Astrocyte (in vitro differentiated cells and primary cell): ENCODE results near the gene PAF1. TPM values are rescaled to one million over a fixed set of nuclear protein-coding genes. Genes with fewer than 3 reads are reported as not detected.

Experiments
- DNase-seq: peaks from one replicate; pipeline ENCODE4 v3.0.0-alpha.2; 2010; ENCODE audit warnings: low read depth
- FAIRE-seq: peaks from 2 replicates; lab custom pipeline; 2011; peaks lifted over from hg19 to GRCh38; lab: Jason Lieb, UNC
- H2AFZ ChIP-seq: 2 replicates; pipeline ENCODE4 v1.6.0; 2012; ENCODE audit warnings: low read depth, low read length, inconsistent platforms
- H3K27ac ChIP-seq: 2 replicates; pipeline ENCODE4 v1.5.1; 2011; ENCODE audit warnings: low read depth, low read length, inconsistent platforms
- H3K27me3 ChIP-seq: 2 replicates; pipeline ENCODE4 v1.6.0; 2011; ENCODE audit warnings: low read length, inconsistent platforms; ENCODE audit not compliant: insufficient read depth
- H3K36me3 ChIP-seq: 2 replicates; pipeline ENCODE4 v1.5.1; 2011; ENCODE audit warnings: low read length, inconsistent platforms; ENCODE audit not compliant: insufficient read depth
- H3K4me1 ChIP-seq: 2 replicates; pipeline ENCODE4 v1.5.1; 2011; ENCODE audit warnings: low read length, inconsistent platforms; ENCODE audit not compliant: insufficient read depth
- H3K4me2 ChIP-seq: 2 replicates; pipeline ENCODE4 v1.6.0; 2012; ENCODE audit warnings: low read length, inconsistent platforms
- H3K4me3 ChIP-seq: 2 replicates; pipeline ENCODE4 v1.5.1; 2011; ENCODE audit warnings: low read depth, mild to moderate bottlenecking, low read length, inconsistent platforms; ENCODE audit not compliant: insufficient read depth
- H3K79me2 ChIP-seq: 2 replicates; pipeline ENCODE4 v1.6.0; 2012; ENCODE audit warnings: mild to moderate bottlenecking, low read length, inconsistent platforms; ENCODE audit not compliant: insufficient read depth
- H3K9ac ChIP-seq: 2 replicates; pipeline ENCODE4 v1.6.0; 2012; ENCODE audit warnings: mild to moderate bottlenecking, low read length, inconsistent platforms
- H3K9me3 ChIP-seq: 2 replicates; pipeline ENCODE4 v1.5.1; 2012; ENCODE audit warnings: low read depth, mild to moderate bottlenecking, low read length, inconsistent platforms; ENCODE audit not compliant: insufficient read depth
- H4K20me1 ChIP-seq: 2 replicates; pipeline ENCODE4 v1.6.0; 2012; ENCODE audit warnings: low read length, inconsistent platforms; ENCODE audit not compliant: insufficient read depth
- H3K27ac Mint-ChIP-seq: one replicate; pipeline ENCODE4 v1.8.0; 2021; ENCODE audit warnings: mild to moderate bottlenecking, mixed read lengths; ENCODE audit not compliant: unreplicated experiment
- H3K27me3 Mint-ChIP-seq: one replicate; pipeline ENCODE4 v1.8.0; 2021; ENCODE audit warnings: low read depth, mixed read lengths; ENCODE audit not compliant: unreplicated experiment
- H3K36me3 Mint-ChIP-seq: one replicate; pipeline ENCODE4 v1.8.0; 2021; ENCODE audit warnings: low read depth, mixed read lengths; ENCODE audit not compliant: unreplicated experiment
- H3K4me1 Mint-ChIP-seq: one replicate; pipeline ENCODE4 v1.8.0; 2021; ENCODE audit warnings: low read depth, mixed read lengths; ENCODE audit not compliant: unreplicated experiment
- H3K4me3 Mint-ChIP-seq: one replicate; pipeline ENCODE4 v1.8.0; 2021; ENCODE audit warnings: mild to moderate bottlenecking, moderate library complexity, mixed read lengths; ENCODE audit not compliant: unreplicated experiment
- H3K9me3 Mint-ChIP-seq: one replicate; pipeline ENCODE4 v1.8.0; 2021; ENCODE audit warnings: mild to moderate bottlenecking, mixed read lengths; ENCODE audit not compliant: unreplicated experiment
- EZH2 ChIP-seq: IDR thresholded peaks from 2 replicates; pipeline ENCODE4 v1.6.1; 2012; ENCODE audit warnings: mild to moderate bottlenecking, low read length, inconsistent platforms; ENCODE audit not compliant: insufficient read depth
- microRNA-seq: library from miRNA; unstranded; fragments of <30 nt; microRNA quantifications from one replicate; pipeline ENCODE4 v1.2.0, GENCODE V29; 2020
- total RNA-seq: library from RNA; stranded (reverse); gene quantifications from 2 replicates; pipeline ENCODE4 v1.2.1, GENCODE V29; 2021
- TF ChIP-seq, protein P1 (sequence below): IDR thresholded peaks from 2 replicates; pipeline ENCODE4 v1.5.1; 2011; ENCODE audit warnings: low read depth, mild to moderate bottlenecking, inconsistent platforms, low read length, moderate library complexity; ENCODE audit not compliant: insufficient read depth

The PAF1 gene
- total RNA-seq, 1 donor from 2014 or later, result 43.2 TPM

- Mint-ChIP-seq H3K9me3 (peaks cover 2% of the 10 kb centered on the region), H3K36me3 (no peaks in the 10 kb centered on the region), H3K27me3 (peaks cover 9% of the 10 kb centered on the region), H3K27ac (no peak overlapping the region), H3K4me1 (peaks cover 5% of the 10 kb centered on the region), H3K4me3 (no peak overlapping the region)
- H3K4me1 ChIP-seq, result peaks cover 5% of the 10 kb centered on the region
- no peaks in the 10 kb centered on the region for H3K27me3 ChIP-seq
- H3K9me3 ChIP-seq, result no peaks in the 10 kb centered on the region
- no peak overlapping the region for H3K4me2 ChIP-seq
- H3K79me2 ChIP-seq, result peaks cover 4% of the 10 kb centered on the region
- FAIRE-seq (no peak), DNase-seq (no peak)
- no peak for TF ChIP-seq EZH2
- TF ChIP-seq, protein P1, sequence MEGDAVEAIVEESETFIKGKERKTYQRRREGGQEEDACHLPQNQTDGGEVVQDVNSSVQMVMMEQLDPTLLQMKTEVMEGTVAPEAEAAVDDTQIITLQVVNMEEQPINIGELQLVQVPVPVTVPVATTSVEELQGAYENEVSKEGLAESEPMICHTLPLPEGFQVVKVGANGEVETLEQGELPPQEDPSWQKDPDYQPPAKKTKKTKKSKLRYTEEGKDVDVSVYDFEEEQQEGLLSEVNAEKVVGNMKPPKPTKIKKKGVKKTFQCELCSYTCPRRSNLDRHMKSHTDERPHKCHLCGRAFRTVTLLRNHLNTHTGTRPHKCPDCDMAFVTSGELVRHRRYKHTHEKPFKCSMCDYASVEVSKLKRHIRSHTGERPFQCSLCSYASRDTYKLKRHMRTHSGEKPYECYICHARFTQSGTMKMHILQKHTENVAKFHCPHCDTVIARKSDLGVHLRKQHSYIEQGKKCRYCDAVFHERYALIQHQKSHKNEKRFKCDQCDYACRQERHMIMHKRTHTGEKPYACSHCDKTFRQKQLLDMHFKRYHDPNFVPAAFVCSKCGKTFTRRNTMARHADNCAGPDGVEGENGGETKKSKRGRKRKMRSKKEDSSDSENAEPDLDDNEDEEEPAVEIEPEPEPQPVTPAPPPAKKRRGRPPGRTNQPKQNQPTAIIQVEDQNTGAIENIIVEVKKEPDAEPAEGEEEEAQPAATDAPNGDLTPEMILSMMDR, result no peak
- H2AFZ ChIP-seq, result no peak overlapping the region
- no peaks in the 10 kb centered on the region for H3K36me3 ChIP-seq
- H3K9ac ChIP-seq, result no peak overlapping the region
- H3K4me3 ChIP-seq, result no peak overlapping the region
- no peak overlapping the region for H3K27ac ChIP-seq
- H4K20me1 ChIP-seq, result no peaks in the 10 kb centered on the region
Measured at GRCh38 chr19:39336483-39336882, 54.4 kb downstream of the PAF1 start.

Small RNA genes lying within 50 kb of the gene (microRNA-seq; reads per million reads assigned to microRNA genes)
- gene MIR4530, result not detected

Other genes starting within 250 kb of the PAF1 start
- not detected in 2 replicates for gene NCCRP1, start 194.1 kb downstream of the PAF1 start, total RNA-seq
- not detected in 2 replicates for gene SYCN, start 186.8 kb downstream of the PAF1 start, total RNA-seq
- gene IFNL3, start 146.1 kb downstream of the PAF1 start, total RNA-seq, result not detected in 2 replicates
- not detected in 2 replicates for gene IFNL4, start 142.2 kb downstream of the PAF1 start, total RNA-seq
- gene IFNL2, start 122.7 kb downstream of the PAF1 start, total RNA-seq, result not detected in 2 replicates
- 0.52 and 1.3 TPM in 2 replicates for gene IFNL1, start 94.7 kb downstream of the PAF1 start, total RNA-seq
- 1.5 and 2.0 TPM in 2 replicates for gene LRFN1, start 70.2 kb downstream of the PAF1 start, total RNA-seq
- gene GMFG, start 55.1 kb downstream of the PAF1 start, total RNA-seq, result 0.79 and 1.1 TPM in 2 replicates
- gene SAMD4B, start 48.7 kb downstream of the PAF1 start, total RNA-seq, result 95.0 and 98.6 TPM in 2 replicates
- gene MED29, start 272 bp upstream of the PAF1 start, total RNA-seq, result 27.0 and 29.9 TPM in 2 replicates
- gene ZFP36, start 15.7 kb upstream of the PAF1 start, total RNA-seq, result 21.6 and 28.0 TPM in 2 replicates
- gene PLEKHG2, start 21.6 kb upstream of the PAF1 start, total RNA-seq, result 101 and 102 TPM in 2 replicates
- gene RPS16, start 44.8 kb upstream of the PAF1 start, total RNA-seq, result 1,194 and 1,329 TPM in 2 replicates
- 163 and 171 TPM in 2 replicates for gene SUPT5H, start 54.5 kb upstream of the PAF1 start, total RNA-seq
- gene TIMM50, start 89.7 kb upstream of the PAF1 start, total RNA-seq, result 85.3 and 97.2 TPM in 2 replicates
- 0.84 and 0.89 TPM in 2 replicates for gene DLL3, start 107.8 kb upstream of the PAF1 start, total RNA-seq
- gene SELENOV, start 124.0 kb upstream of the PAF1 start, total RNA-seq, result not detected in 2 replicates
- gene EID2B, start 141.7 kb upstream of the PAF1 start, total RNA-seq, result 2.1 and 2.6 TPM in 2 replicates
- gene EID2, start 149.1 kb upstream of the PAF1 start, total RNA-seq, result 15.7 and 17.2 TPM in 2 replicates
- gene LGALS13, start 211.4 kb upstream of the PAF1 start, total RNA-seq, result not detected in 2 replicates